Upper lobe of right lung (tissue), 1 donor: ENCODE measurements around the gene SEMA7A. TPM values are rescaled to one million over a fixed set of nuclear protein-coding genes. Genes with fewer than 3 reads are reported as not detected.
"Not testable (repeated sequence)": the region's sequence is repeated elsewhere in the genome, so short reads cannot be mapped to it uniquely, and the experiment has no call there.

Source experiments
- ATAC-seq: fragments of 200-7000 bp; cut with Tn5 transposase; one replicate; pipeline ENCODE4 v1.9.1; 2020; ENCODE audit warnings: mild to moderate bottlenecking, moderate library complexity
- DNase-seq: peaks from one replicate; pipeline ENCODE4 v3.0.0-alpha.2; 2020
- H3K27ac ChIP-seq: fragments of 200-600 bp; one replicate; pipeline ENCODE4 v1.8.0; 2022
- H3K27me3 ChIP-seq: fragments of 200-600 bp; one replicate; pipeline ENCODE4 v1.8.0; 2022; ENCODE audit warnings: mild to moderate bottlenecking
- H3K36me3 ChIP-seq: fragments of 200-600 bp; one replicate; pipeline ENCODE4 v1.8.0; 2022
- H3K4me1 ChIP-seq: fragments of 200-600 bp; one replicate; pipeline ENCODE4 v1.8.0; 2022
- H3K4me3 ChIP-seq: fragments of 200-600 bp; one replicate; pipeline ENCODE4 v1.8.0; 2022; ENCODE audit warnings: mild to moderate bottlenecking
- H3K9me3 ChIP-seq: fragments of 200-600 bp; one replicate; pipeline ENCODE4 v1.8.0; 2022
- CTCF ChIP-seq: fragments of 200-600 bp; IDR thresholded peaks from one replicate; pipeline ENCODE4 v1.8.0; 2022; ENCODE audit warnings: antibody characterized with exemption
- intact Hi-C: fragments of 100-400 bp; cut with DNase I; formaldehyde crosslinking; loops from one replicate; pipeline ENCODE4 v1.11.0; 2022
- total RNA-seq: library from RNA; stranded (reverse); fragmentation: NEBNext Ultra II Directional; extraction: Animal tissue kit (Norgen Biotek cat#: 25700); gene quantifications from one replicate; pipeline ENCODE4 v1.2.1, GENCODE V29; 2021
- donor health status: DM: no; HTN: yes; CAD: no; lungs with severe emphysema.

The SEMA7A gene
- total RNA-seq, 1 donor from 2014 or later: 5.4 TPM

- peak; percentile 24 for TF ChIP-seq CTCF
- H3K27me3 ChIP-seq: no peaks in the 10 kb centered on the region
- ATAC-seq (peak; percentile 99), DNase-seq (peak; percentile 98)
- peaks cover 17% of the 10 kb centered on the region for H3K36me3 ChIP-seq
- peaks cover 12% of the 10 kb centered on the region for H3K4me1 ChIP-seq
- no peaks in the 10 kb centered on the region for H3K9me3 ChIP-seq
- intact Hi-C loops: no loop called here
- H3K4me3 ChIP-seq: peak within 1 kb of the TSS; percentile 84
- peak within 1 kb of the TSS; percentile 89 for H3K27ac ChIP-seq
These were observed 27.4 kb upstream of the SEMA7A start, which contains the start of gene UBL7 for GRCh38 chr15:74460871-74461846. UBL7 (minus strand) TSS chr15:74461160; CDS start chr15:74458867, 2,293 bp downstream.

- intact Hi-C loops: no loop called here
- TF ChIP-seq CTCF: no peak
These were observed 26.5 kb upstream of the SEMA7A start for GRCh38 chr15:74460298-74460697.

DNA sequence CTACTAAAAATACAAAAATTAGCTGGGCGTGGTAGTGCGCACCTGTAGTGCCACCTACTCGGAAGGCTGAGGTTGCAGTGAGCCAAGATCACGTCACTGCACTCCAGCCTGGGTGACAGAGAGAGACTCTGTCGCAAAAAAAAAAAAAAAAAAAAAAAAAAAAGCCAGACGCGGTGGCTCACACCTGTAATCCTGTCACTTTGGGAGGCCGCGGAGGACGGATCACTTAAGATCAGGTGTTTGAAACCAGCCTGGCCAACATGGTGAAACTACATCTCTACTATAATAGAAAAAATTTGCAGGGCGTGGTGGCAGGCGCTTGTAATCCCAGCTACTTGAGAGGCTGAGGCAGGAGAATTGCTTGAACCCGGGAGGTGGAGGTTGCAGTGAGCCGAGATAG lies 26.0 kb upstream of the SEMA7A start:
- H3K27ac ChIP-seq, H3K27me3 ChIP-seq, H3K9me3 ChIP-seq, DNase-seq, ATAC-seq, intact Hi-C loops: not testable (repeated sequence)
- H3K36me3 ChIP-seq: peaks cover 29% of the 10 kb centered on the region
- peak overlapping the region; percentile 84 for H3K4me3 ChIP-seq
- H3K4me1 ChIP-seq: peaks cover 12% of the 10 kb centered on the region

More at GRCh38 chr15:74460298-74460697, 26.5 kb upstream of the SEMA7A start:
- Histone ChIP-seq H3K27me3 (no peaks in the 10 kb centered on the region), H3K4me3 (peak overlapping the region; percentile 84), H3K9me3 (no peaks in the 10 kb centered on the region), H3K27ac (peak overlapping the region; percentile 89), H3K4me1 (peaks cover 12% of the 10 kb centered on the region), H3K36me3 (peaks cover 25% of the 10 kb centered on the region)
- ATAC-seq: no peak
- DNase-seq: no peak

GRCh38 chr15:74458473-74458872 lies 24.7 kb upstream of the SEMA7A start:
- Histone ChIP-seq H3K4me3 (no peak overlapping the region), H3K27me3 (no peaks in the 10 kb centered on the region), H3K27ac (no peak overlapping the region), H3K9me3 (no peaks in the 10 kb centered on the region), H3K4me1 (peaks cover 12% of the 10 kb centered on the region), H3K36me3 (peaks cover 37% of the 10 kb centered on the region)
- ATAC-seq (no peak), DNase-seq (no peak)
- intact Hi-C loops: no loop called here
- no peak for TF ChIP-seq CTCF

- H3K4me3 ChIP-seq, intact Hi-C loops, H3K27ac ChIP-seq, H3K27me3 ChIP-seq, H3K9me3 ChIP-seq, ATAC-seq, DNase-seq, H3K4me1 ChIP-seq: not testable (repeated sequence)
- peaks cover 50% of the 10 kb centered on the region for H3K36me3 ChIP-seq
These were observed 23.3 kb upstream of the SEMA7A start for GRCh38 chr15:74457036-74457435.

DNA sequence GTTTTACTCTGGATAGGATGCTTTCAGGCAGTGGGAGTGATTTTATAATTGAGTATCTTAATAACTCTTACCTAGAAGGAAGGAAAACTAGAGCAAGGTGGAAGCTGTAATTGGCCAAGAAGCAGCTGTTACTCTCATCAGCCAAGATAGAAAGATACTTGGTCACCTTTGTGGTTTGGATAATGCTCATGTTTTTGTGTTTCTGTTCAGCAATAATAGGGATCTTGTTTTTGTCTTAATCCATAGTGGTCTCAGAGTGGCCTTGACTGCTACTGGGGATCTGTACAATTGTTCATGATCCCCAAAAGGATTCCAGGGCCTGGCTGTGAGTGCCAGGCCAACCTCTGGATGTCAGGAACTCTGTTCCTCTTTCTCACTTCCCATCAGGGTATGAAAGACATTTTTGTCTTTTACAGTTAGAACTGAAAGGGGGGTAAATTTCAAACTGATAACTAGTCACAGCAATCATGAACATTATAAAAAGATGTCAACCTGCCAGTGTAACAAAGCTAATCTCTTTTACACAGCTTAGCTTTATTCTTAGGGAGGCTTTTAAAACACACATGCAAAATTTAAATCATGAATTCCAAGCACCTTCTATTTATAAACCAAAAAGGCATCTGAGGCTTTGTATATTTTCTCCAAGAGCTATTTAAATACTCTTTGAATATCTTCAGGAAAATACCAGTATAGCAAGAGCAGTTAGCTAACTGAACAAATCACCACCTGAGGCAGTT lies 21.2 kb upstream of the SEMA7A start:
- H3K9me3 ChIP-seq: no peaks in the 10 kb centered on the region
- ATAC-seq (no peak), DNase-seq (no peak)
- peaks cover 3% of the 10 kb centered on the region for H3K4me1 ChIP-seq
- H3K27me3 ChIP-seq: no peaks in the 10 kb centered on the region
- intact Hi-C loops: no loop called here
- H3K4me3 ChIP-seq: no peak overlapping the region
- no peak for TF ChIP-seq CTCF
- peaks cover 71% of the 10 kb centered on the region for H3K36me3 ChIP-seq
- peak overlapping the region; percentile 6 for H3K27ac ChIP-seq
